Ascending aorta (tissue), 2 donors: ENCODE data around the gene ABI3. TPM values are rescaled to one million over a fixed set of nuclear protein-coding genes. Genes with fewer than 3 reads are reported as not detected.

Experiments
- DNase-seq, 2 donors: peaks; one replicate each; pipeline ENCODE4 v3.0.0-alpha.2; 2019; ENCODE audit warnings: low spot score in 2 of 2
- H3K27ac ChIP-seq, 2 donors: fragments of 200-600 bp; sonication (generic); one replicate each; pipeline ENCODE4 v1.5.1; 2016 to 2017; ENCODE audit warnings: mild to moderate bottlenecking in 1 of 2
- H3K27me3 ChIP-seq: fragments of 200-600 bp; sonication (generic); one replicate; pipeline ENCODE4 v1.5.1; 2017
- H3K36me3 ChIP-seq, 2 donors: fragments of 200-600 bp; sonication (generic); one replicate each; pipeline ENCODE4 v1.5.1; 2016
- H3K4me1 ChIP-seq, 2 donors: fragments of 200-600 bp; sonication (generic); one replicate each; pipeline ENCODE4 v1.5.1; 2016 to 2017; ENCODE audit warnings: mild to moderate bottlenecking in 1 of 2
- H3K4me3 ChIP-seq, 2 donors: fragments of 200-600 bp; sonication (generic); one replicate each; pipeline ENCODE4 v1.5.1; 2016 to 2017; ENCODE audit warnings: mild to moderate bottlenecking in 1 of 2
- H3K9me3 ChIP-seq, 2 donors: fragments of 200-600 bp; sonication (generic); one replicate each; pipeline ENCODE4 v1.5.1; 2016
- CTCF ChIP-seq, 3 experiments: fragments of 200-600 bp in 2 of 3; fragments of 450-650 bp in 1 of 3; sonication (generic) in 2 of 3; IDR thresholded peaks; one replicate each; pipeline ENCODE4 v1.5.1; 2016 to 2019; ENCODE audit warnings: antibody characterized with exemption in 3 of 3, mild to moderate bottlenecking in 1 of 3, moderate library complexity in 1 of 3
- intact Hi-C: fragments of 100-400 bp; cut with DNase I; formaldehyde crosslinking; loops from one replicate; pipeline ENCODE4 v1.15.1; 2023
- total RNA-seq: library from RNA; depleted of rRNA; stranded (reverse); fragments of >200 nt; gene quantifications from one replicate; pipeline ENCODE4 v1.1.0, GENCODE V29; 2016

The ABI3 gene
- total RNA-seq, 1 donor from 2014 or later = 35.1 TPM

GRCh38 chr17:49187301-49187700 is 23.2 kb upstream of the ABI3 start:
- TF ChIP-seq CTCF (IDR thresholded peaks at IDR 0.05) = no peak
- Histone ChIP-seq H3K9me3 (no peaks in the 10 kb centered on the region), H3K4me3 (no peak overlapping the region), H3K4me1 (peaks cover 0 to 3% of the 10 kb centered on the region in 2 donors), H3K36me3 (no peaks in the 10 kb centered on the region), H3K27ac (no peak overlapping the region), H3K27me3 (no peaks in the 10 kb centered on the region)
- DNase-seq = no peak
- intact Hi-C loops = no loop called here

- no peak for DNase-seq
- no peaks in the 10 kb centered on the region for H3K9me3 ChIP-seq
- H3K4me3 ChIP-seq = no peak overlapping the region
- H3K4me1 ChIP-seq = peaks cover 0 to 3% of the 10 kb centered on the region in 2 donors
- H3K27me3 ChIP-seq = no peaks in the 10 kb centered on the region
- intact Hi-C loops = loop anchor here (10.0 kb wide), 2 partner anchors 224 to 1136 kb away; partner anchors contain the start of gene PHB1
- no peak for TF ChIP-seq CTCF (IDR thresholded peaks at IDR 0.05)
- H3K27ac ChIP-seq = no peak overlapping the region
- no peaks in the 10 kb centered on the region for H3K36me3 ChIP-seq
These were observed 19.6 kb upstream of the ABI3 start for GRCh38 chr17:49190932-49191331.

- peak overlapping the region; percentile 92 to 99 for H3K27ac ChIP-seq
- intact Hi-C loops = loop anchor here (10.0 kb wide), 2 partner anchors 223 to 1137 kb away; partner anchors contain the start of gene PHB1
- TF ChIP-seq CTCF (IDR thresholded peaks at IDR 0.05) = no peak
- H3K36me3 ChIP-seq = no peaks in the 10 kb centered on the region
- no peaks in the 10 kb centered on the region for H3K27me3 ChIP-seq
- H3K4me3 ChIP-seq = peak overlapping the region; percentile 58 to 76
- peaks cover 0 to 3% of the 10 kb centered on the region in 2 donors for H3K4me1 ChIP-seq
- no peaks in the 10 kb centered on the region for H3K9me3 ChIP-seq
- DNase-seq = no peak
These were observed 19.0 kb upstream of the ABI3 start for GRCh38 chr17:49191409-49191916.

- Histone ChIP-seq H3K27me3 (no peaks in the 10 kb centered on the region), H3K27ac (peak overlapping the region; percentile 92 to 99), H3K4me3 (peak overlapping the region; percentile 58 to 76), H3K9me3 (no peaks in the 10 kb centered on the region), H3K36me3 (no peaks in the 10 kb centered on the region), H3K4me1 (peaks cover 0 to 3% of the 10 kb centered on the region in 2 donors)
- intact Hi-C loops = loop anchor here (1.0 to 10.0 kb wide), 3 partner anchors 223 to 1137 kb away; partner anchors contain the start of genes ATP5MC1 and PHB1
- TF ChIP-seq CTCF (IDR thresholded peaks at IDR 0.05) = peak in 2 of 3 experiments; percentile 8 to 36
- DNase-seq = peak; percentile 79 to 98
These were observed 18.4 kb upstream of the ABI3 start for GRCh38 chr17:49191917-49192741.

- peak in 1 of 2 donors; percentile 82 for DNase-seq
- no peak for TF ChIP-seq CTCF (IDR thresholded peaks at IDR 0.05)
- Histone ChIP-seq H3K27me3 (no peaks in the 10 kb centered on the region), H3K4me1 (peaks cover 0 to 3% of the 10 kb centered on the region in 2 donors), H3K9me3 (no peaks in the 10 kb centered on the region), H3K4me3 (peak overlapping the region; percentile 58 to 76), H3K36me3 (no peaks in the 10 kb centered on the region), H3K27ac (peak overlapping the region; percentile 92 to 99)
- intact Hi-C loops = loop anchor here (10.0 kb wide), 2 partner anchors 221 to 1139 kb away; partner anchors contain the start of gene PHB1
These were observed 16.8 kb upstream of the ABI3 start for GRCh38 chr17:49193513-49194296.
